DMS 273 (cell line): ENCODE data around the gene LSM3.

ENCODE experiments used
- DNase-seq: peaks from one replicate; lab custom pipeline; 2025; ENCODE audit not compliant: unreplicated experiment; lab: John Stamatoyannopoulos, UW

LSM3 gene

GRCh38 chr3:14143271-14144225 is 35.1 kb upstream of the LSM3 start:
- DNase-seq: no peak

- DNase-seq: peak; percentile 81
These were observed 34.1 kb upstream of the LSM3 start for GRCh38 chr3:14144423-14145075.

- DNase-seq: no peak
These were observed 33.4 kb upstream of the LSM3 start for GRCh38 chr3:14145236-14145635.

GRCh38 chr3:14145670-14146380 is 32.8 kb upstream of the LSM3 start:
- DNase-seq: no peak

- DNase-seq: no peak
These were observed 32.1 kb upstream of the LSM3 start for GRCh38 chr3:14146381-14147065.

GRCh38 chr3:14147066-14147435 is 31.6 kb upstream of the LSM3 start:
- no peak for DNase-seq

GRCh38 chr3:14147617-14148016 is 31.0 kb upstream of the LSM3 start:
- DNase-seq: no peak

GRCh38 chr3:14148041-14148985 is 30.3 kb upstream of the LSM3 start:
- peak; percentile 10 for DNase-seq

GRCh38 chr3:14150078-14150477 is 28.5 kb upstream of the LSM3 start:
- no peak for DNase-seq

GRCh38 chr3:14150491-14151230 is 28.0 kb upstream of the LSM3 start:
- no peak for DNase-seq

GRCh38 chr3:14151471-14152083 is 27.0 kb upstream of the LSM3 start:
- no peak for DNase-seq

- peak; percentile 22 for DNase-seq
These were observed 26.2 kb upstream of the LSM3 start for GRCh38 chr3:14152233-14152962.

GRCh38 chr3:14152963-14153355 is 25.7 kb upstream of the LSM3 start:
- no peak for DNase-seq

- no peak for DNase-seq
These were observed 25.0 kb upstream of the LSM3 start for GRCh38 chr3:14153663-14154062.

GRCh38 chr3:14154276-14154675 is 24.3 kb upstream of the LSM3 start:
- DNase-seq: no peak

- no peak for DNase-seq
These were observed 23.6 kb upstream of the LSM3 start for GRCh38 chr3:14154895-14155440.

GRCh38 chr3:14156201-14156600 is 22.4 kb upstream of the LSM3 start:
- DNase-seq: no peak
